Loucy (cell line): ENCODE measurements around the gene CAPN3.

Source experiments
- H2AFZ ChIP-seq: fragments of 200-600 bp; sonication (generic); 2 replicates; pipeline ENCODE4 v1.6.0; 2016; ENCODE audit warnings: antibody characterized with exemption, mild to moderate bottlenecking, low read length, moderate library complexity
- H3F3A ChIP-seq: fragments of 200-600 bp; 2 replicates; pipeline ENCODE4 v1.6.0; 2016; ENCODE audit warnings: antibody characterized with exemption, low read depth, mild to moderate bottlenecking
- H3K27me3 ChIP-seq: fragments of 200-600 bp; sonication (generic); 2 replicates; pipeline ENCODE4 v1.6.1; 2014; ENCODE audit warnings: low read length, mild to moderate bottlenecking; ENCODE audit not compliant: insufficient read depth, poor library complexity, severe bottlenecking
- H3K36me3 ChIP-seq: fragments of 200-600 bp; sonication (generic); 2 replicates; pipeline ENCODE4 v1.6.1; 2016; ENCODE audit warnings: low read length; ENCODE audit not compliant: insufficient read depth
- H3K4me1 ChIP-seq: fragments of 200-600 bp; sonication (generic); 2 replicates; pipeline ENCODE4 v1.5.1; 2014; ENCODE audit warnings: low read length, mild to moderate bottlenecking; ENCODE audit not compliant: insufficient read depth, poor library complexity, severe bottlenecking
- H3K4me2 ChIP-seq: fragments of 200-600 bp; sonication (generic); 2 replicates; pipeline ENCODE4 v1.6.0; 2014; ENCODE audit warnings: antibody characterized with exemption, low read length, low read depth, mild to moderate bottlenecking; ENCODE audit not compliant: poor library complexity, severe bottlenecking
- H3K4me3 ChIP-seq: fragments of 200-600 bp; sonication (generic); 2 replicates; pipeline ENCODE4 v1.5.1; 2014; ENCODE audit warnings: low read length, mild to moderate bottlenecking, mixed read lengths; ENCODE audit not compliant: poor library complexity, severe bottlenecking
- H3K79me2 ChIP-seq: fragments of 200-600 bp; sonication (generic); 2 replicates; pipeline ENCODE4 v1.6.1; 2014; ENCODE audit warnings: low read length; ENCODE audit not compliant: insufficient read depth
- H3K9ac ChIP-seq: fragments of 200-600 bp; sonication (generic); 2 replicates; pipeline ENCODE4 v1.6.0; 2014; ENCODE audit warnings: mild to moderate bottlenecking, low read depth, low read length, moderate library complexity; ENCODE audit not compliant: poor library complexity, severe bottlenecking
- H3K9me2 ChIP-seq: fragments of 200-600 bp; sonication (generic); replicated peaks from 2 replicates; pipeline ENCODE4 v1.6.1; 2016; ENCODE audit warnings: low read depth, low read length, mixed read lengths
- H3K9me3 ChIP-seq: fragments of 200-600 bp; sonication (generic); 2 replicates; pipeline ENCODE4 v1.6.1; 2014; ENCODE audit warnings: mild to moderate bottlenecking, antibody characterized with exemption, low read length, low read depth; ENCODE audit not compliant: insufficient read depth
- H4K20me1 ChIP-seq: fragments of 200-600 bp; sonication (generic); 2 replicates; pipeline ENCODE4 v1.6.0; 2014; ENCODE audit warnings: antibody characterized with exemption, low read length, mild to moderate bottlenecking; ENCODE audit not compliant: insufficient read depth, poor library complexity, severe bottlenecking
- CTCF ChIP-seq: fragments of 200-600 bp; sonication (generic); conservative IDR thresholded peaks from 2 replicates; pipeline ENCODE4 v1.5.1; 2014; ENCODE audit warnings: mild to moderate bottlenecking, antibody characterized with exemption, low read length
- EZH2phosphoT487 ChIP-seq: fragments of 200-600 bp; IDR thresholded peaks from 2 replicates; pipeline ENCODE4 v1.6.1; 2018; ENCODE audit warnings: antibody characterized with exemption, mild to moderate bottlenecking, moderate library complexity, borderline replicate concordance

CAPN3 gene

GRCh38 chr15:42408178-42408577, 48.9 kb downstream of the CAPN3 start:
- H3K4me1 ChIP-seq: peaks cover 5% of the 10 kb centered on the region
- TF ChIP-seq EZH2phosphoT487 (no peak), CTCF (no peak)
- H3F3A ChIP-seq: no peaks in the 10 kb centered on the region
- no peak overlapping the region for H3K9ac ChIP-seq
- no peak overlapping the region for H2AFZ ChIP-seq
- no peaks in the 10 kb centered on the region for H3K9me2 ChIP-seq
- H3K36me3 ChIP-seq: peaks cover 4% of the 10 kb centered on the region; the same call in 1 of the 2 replicates
- no peak overlapping the region for H3K4me2 ChIP-seq
- H4K20me1 ChIP-seq: no peaks in the 10 kb centered on the region
- H3K4me3 ChIP-seq: no peak overlapping the region
- no peaks in the 10 kb centered on the region for H3K9me3 ChIP-seq
- H3K27me3 ChIP-seq: no peaks in the 10 kb centered on the region
- H3K79me2 ChIP-seq: no peaks in the 10 kb centered on the region

GRCh38 chr15:42409011-42409410, 49.7 kb downstream of the CAPN3 start:
- TF ChIP-seq CTCF (no peak), EZH2phosphoT487 (no peak)
- no peak overlapping the region for H3K9ac ChIP-seq
- no peak overlapping the region for H2AFZ ChIP-seq
- H3K4me2 ChIP-seq: no peak overlapping the region
- H3K9me2 ChIP-seq: no peaks in the 10 kb centered on the region
- H3F3A ChIP-seq: no peaks in the 10 kb centered on the region
- no peaks in the 10 kb centered on the region for H3K79me2 ChIP-seq
- H3K4me3 ChIP-seq: no peak overlapping the region
- H4K20me1 ChIP-seq: no peaks in the 10 kb centered on the region
- H3K36me3 ChIP-seq: peaks cover 4% of the 10 kb centered on the region; the same call in 1 of the 2 replicates
- no peaks in the 10 kb centered on the region for H3K27me3 ChIP-seq
- no peaks in the 10 kb centered on the region for H3K9me3 ChIP-seq
- H3K4me1 ChIP-seq: no peaks in the 10 kb centered on the region

- no peak overlapping the region for H2AFZ ChIP-seq
- H3K4me1 ChIP-seq: no peaks in the 10 kb centered on the region
- peaks cover 21% of the 10 kb centered on the region; the same call in 1 of the 2 replicates for H3K36me3 ChIP-seq
- H4K20me1 ChIP-seq: no peaks in the 10 kb centered on the region
- H3K9me3 ChIP-seq: no peaks in the 10 kb centered on the region
- H3K79me2 ChIP-seq: no peaks in the 10 kb centered on the region
- no peak overlapping the region for H3K4me2 ChIP-seq
- no peak overlapping the region for H3K4me3 ChIP-seq
- no peak for TF ChIP-seq CTCF
- no peak for TF ChIP-seq EZH2phosphoT487
- H3F3A ChIP-seq: no peaks in the 10 kb centered on the region
- H3K27me3 ChIP-seq: no peaks in the 10 kb centered on the region
- H3K9ac ChIP-seq: no peak overlapping the region
- H3K9me2 ChIP-seq: no peaks in the 10 kb centered on the region
These were observed 52.6 kb downstream of the CAPN3 start for GRCh38 chr15:42411884-42412283.
